HepG2 (cell line): ENCODE data around the gene COL5A1. TPM values are rescaled to one million over a fixed set of nuclear protein-coding genes. Genes with fewer than 3 reads are reported as not detected.
A peak's percentile ranks its signal among the peaks of the same experiment; 100 is the strongest.

Experiments
- ATF7 ChIP-seq, 2 experiments: fragments of 450-650 bp in 1 of 2; sonication (generic) in 1 of 2; formaldehyde crosslinking in 1 of 2; IDR thresholded peaks; 2 replicates each; pipeline versions ENCODE4 v1.4.0 to v1.6.1; 2016 to 2020; ENCODE audit warnings: antibody characterized with exemption in 1 of 2, mild to moderate bottlenecking in 1 of 2, missing genetic modification reagents in 1 of 2
- ESRRA ChIP-seq: sonication (generic); formaldehyde crosslinking; IDR thresholded peaks from 2 replicates; pipeline ENCODE4 v1.5.1; 2020; ENCODE audit warnings: mild to moderate bottlenecking, low read depth, missing genetic modification reagents
- GABPA ChIP-seq, 2 experiments: IDR thresholded peaks; 2 replicates each; pipeline ENCODE4 v1.6.1; 2011 to 2016; ENCODE audit warnings: low read depth in 2 of 2, low read length in 1 of 2, missing biosample characterization in 1 of 2, missing genetic modification characterization in 1 of 2
- HDAC2 ChIP-seq: sonication (generic); formaldehyde crosslinking; IDR thresholded peaks from 2 replicates; pipeline ENCODE4 v1.4.0; 2020; ENCODE audit warnings: missing genetic modification reagents
- JUN ChIP-seq: sonication (generic); formaldehyde crosslinking; IDR thresholded peaks from 2 replicates; pipeline ENCODE4 v1.4.0; 2020; ENCODE audit warnings: mild to moderate bottlenecking, missing genetic modification reagents
- KLF9 ChIP-seq: IDR thresholded peaks from 2 replicates; pipeline ENCODE4 v1.6.1; 2016; ENCODE audit warnings: low read depth
- SAP130 ChIP-seq: IDR thresholded peaks from 2 replicates; pipeline ENCODE4 v1.6.1; 2016; ENCODE audit warnings: low read depth
- SMAD3 ChIP-seq: sonication (generic); formaldehyde crosslinking; IDR thresholded peaks from 2 replicates; pipeline ENCODE4 v1.4.0; 2020; ENCODE audit warnings: missing genetic modification reagents
- SP4 ChIP-seq: sonication (generic); formaldehyde crosslinking; IDR thresholded peaks from 2 replicates; pipeline ENCODE4 v1.8.1; 2023; ENCODE audit warnings: mild to moderate bottlenecking, missing genetic modification reagents
- YY1 ChIP-seq: IDR thresholded peaks from 2 replicates; pipeline ENCODE4 v1.6.1; 2011; ENCODE audit warnings: low read length, low read depth, moderate library complexity, mild to moderate bottlenecking; ENCODE audit not compliant: insufficient read depth, insufficient replicate concordance
- ZNF10 ChIP-seq: sonication (generic); formaldehyde crosslinking; IDR thresholded peaks from 2 replicates; pipeline ENCODE4 v1.4.0; 2020; ENCODE audit warnings: mild to moderate bottlenecking, low read depth, missing genetic modification reagents, borderline replicate concordance
- ZNF326 ChIP-seq: sonication (generic); formaldehyde crosslinking; IDR thresholded peaks from 2 replicates; pipeline ENCODE4 v1.4.0; 2020; ENCODE audit warnings: missing genetic modification reagents, borderline replicate concordance
- ZNF350 ChIP-seq: sonication (generic); formaldehyde crosslinking; IDR thresholded peaks from 2 replicates; pipeline ENCODE4 v1.4.0; 2020; ENCODE audit warnings: mild to moderate bottlenecking, low read depth, missing genetic modification reagents, borderline replicate concordance
- ZNF7 ChIP-seq: IDR thresholded peaks from 2 replicates; pipeline ENCODE4 v1.6.1; 2016; ENCODE audit warnings: missing biosample characterization, missing genetic modification reagents
- ZNF883 ChIP-seq: sonication (generic); formaldehyde crosslinking; IDR thresholded peaks from 2 replicates; pipeline ENCODE4 v1.5.1; 2020; ENCODE audit warnings: mild to moderate bottlenecking, missing genetic modification reagents; ENCODE audit errors: not compliant biosample characterization
- polyA plus RNA-seq, 8 experiments: library from polyadenylated mRNA; depleted of rRNA in 3 of 8; stranded (reverse) in 7 of 8; unstranded in 1 of 8; fragments of >200 nt; fragmentation: Illumina TruSeq in 4 of 8; extraction: Trizol in 4 of 8; gene quantifications; 2 replicates each; pipeline versions ENCODE4 v1.2.1 to v1.2.3, GENCODE V29; 2011 to 2016; ENCODE audit warnings: low read depth in 4 of 8, missing spikeins in 1 of 8, mixed read lengths in 1 of 8; ENCODE audit not compliant: insufficient read depth in 1 of 8
- total RNA-seq, 5 experiments: library from RNA; depleted of rRNA; stranded (reverse); fragments of >200 nt; fragmentation: Illumina TruSeq; extraction: Trizol; gene quantifications; 2 replicates each; pipeline ENCODE4 v1.2.3, GENCODE V29; 2016; ENCODE audit warnings: low read depth in 1 of 5
- TF ChIP-seq, protein P1 (sequence below): sonication (generic); formaldehyde crosslinking; IDR thresholded peaks from 2 replicates; pipeline ENCODE4 v1.5.1; 2020; ENCODE audit warnings: mild to moderate bottlenecking, missing genetic modification reagents, moderate library complexity
- TF ChIP-seq, protein P2 (sequence below): sonication (generic); formaldehyde crosslinking; conservative IDR thresholded peaks from 2 replicates; pipeline ENCODE4 v1.4.0; 2020; ENCODE audit warnings: mild to moderate bottlenecking, missing genetic modification reagents, moderate library complexity

The COL5A1 gene
- total and polyA plus RNA-seq, 2 of the 13 experiments (the other 11 are each of a cell fraction or from before 2014, with no cell fraction given) = not detected

DNA sequence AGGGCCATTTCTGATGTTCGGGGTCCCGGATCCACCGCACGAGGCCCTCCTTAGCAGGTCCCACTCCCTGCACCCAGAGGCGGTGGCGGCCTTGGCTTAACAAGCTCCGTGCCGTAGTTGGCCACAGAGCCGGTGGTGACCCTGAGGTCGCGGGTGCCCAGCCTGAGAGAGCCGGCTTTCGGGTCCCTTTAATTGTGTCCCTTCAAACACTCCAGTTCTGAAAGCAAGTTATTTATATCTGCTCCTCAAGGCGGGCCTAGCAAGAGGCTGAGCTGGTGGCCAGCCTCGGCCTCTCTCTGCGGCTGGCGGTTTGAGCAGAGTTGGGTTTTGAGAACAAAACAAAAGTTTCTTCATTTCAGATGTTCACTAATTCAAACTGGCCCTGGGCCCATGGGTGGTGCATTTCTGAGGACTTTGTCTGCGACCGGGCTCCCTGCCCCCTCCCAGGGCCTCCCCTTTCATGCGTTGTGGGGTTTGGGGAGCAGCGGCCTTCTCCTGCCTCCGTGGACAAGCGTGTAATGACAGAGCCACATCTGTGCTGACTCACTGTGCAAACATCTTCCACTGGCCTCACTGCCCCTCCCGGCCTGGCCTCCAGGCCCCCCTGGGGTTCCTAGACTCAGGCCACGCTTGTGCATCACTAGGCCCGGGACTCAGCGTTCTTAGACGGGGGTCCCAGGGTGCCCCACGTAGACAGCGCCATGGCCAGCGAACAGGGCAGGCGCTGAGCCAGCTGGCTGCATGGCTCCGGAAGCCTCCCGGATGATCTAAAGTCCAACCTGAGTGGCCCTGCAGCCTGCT is 49.4 kb upstream of the COL5A1 start (continued):
- TF ChIP-seq, protein P1, sequence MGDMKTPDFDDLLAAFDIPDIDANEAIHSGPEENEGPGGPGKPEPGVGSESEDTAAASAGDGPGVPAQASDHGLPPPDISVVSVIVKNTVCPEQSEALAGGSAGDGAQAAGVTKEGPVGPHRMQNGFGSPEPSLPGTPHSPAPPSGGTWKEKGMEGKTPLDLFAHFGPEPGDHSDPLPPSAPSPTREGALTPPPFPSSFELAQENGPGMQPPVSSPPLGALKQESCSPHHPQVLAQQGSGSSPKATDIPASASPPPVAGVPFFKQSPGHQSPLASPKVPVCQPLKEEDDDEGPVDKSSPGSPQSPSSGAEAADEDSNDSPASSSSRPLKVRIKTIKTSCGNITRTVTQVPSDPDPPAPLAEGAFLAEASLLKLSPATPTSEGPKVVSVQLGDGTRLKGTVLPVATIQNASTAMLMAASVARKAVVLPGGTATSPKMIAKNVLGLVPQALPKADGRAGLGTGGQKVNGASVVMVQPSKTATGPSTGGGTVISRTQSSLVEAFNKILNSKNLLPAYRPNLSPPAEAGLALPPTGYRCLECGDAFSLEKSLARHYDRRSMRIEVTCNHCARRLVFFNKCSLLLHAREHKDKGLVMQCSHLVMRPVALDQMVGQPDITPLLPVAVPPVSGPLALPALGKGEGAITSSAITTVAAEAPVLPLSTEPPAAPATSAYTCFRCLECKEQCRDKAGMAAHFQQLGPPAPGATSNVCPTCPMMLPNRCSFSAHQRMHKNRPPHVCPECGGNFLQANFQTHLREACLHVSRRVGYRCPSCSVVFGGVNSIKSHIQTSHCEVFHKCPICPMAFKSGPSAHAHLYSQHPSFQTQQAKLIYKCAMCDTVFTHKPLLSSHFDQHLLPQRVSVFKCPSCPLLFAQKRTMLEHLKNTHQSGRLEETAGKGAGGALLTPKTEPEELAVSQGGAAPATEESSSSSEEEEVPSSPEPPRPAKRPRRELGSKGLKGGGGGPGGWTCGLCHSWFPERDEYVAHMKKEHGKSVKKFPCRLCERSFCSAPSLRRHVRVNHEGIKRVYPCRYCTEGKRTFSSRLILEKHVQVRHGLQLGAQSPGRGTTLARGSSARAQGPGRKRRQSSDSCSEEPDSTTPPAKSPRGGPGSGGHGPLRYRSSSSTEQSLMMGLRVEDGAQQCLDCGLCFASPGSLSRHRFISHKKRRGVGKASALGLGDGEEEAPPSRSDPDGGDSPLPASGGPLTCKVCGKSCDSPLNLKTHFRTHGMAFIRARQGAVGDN (CRISPR knock-in tag) = peak; percentile 64
- TF ChIP-seq ZNF350 (CRISPR knock-in tag) (no peak), KLF9 (no peak), HDAC2 (0 out of 2 replicates have a peak, but pooled peaks have one; percentile 22), SP4 (no peak), ZNF7 (CRISPR knock-in tag) (no peak), ZNF883 (CRISPR knock-in tag) (no peak), GABPA (IDR thresholded peaks at IDR 0.05; ENCODE audit: low read depth, low read length) (no peak), GABPA (CRISPR knock-in tag; IDR thresholded peaks at IDR 0.05; ENCODE audit: low read depth) (no peak), ESRRA (CRISPR knock-in tag) (peak; percentile 85), JUN (CRISPR knock-in tag) (0 out of 2 replicates have a peak, but pooled peaks have one; percentile 25), ATF7 (IDR thresholded peaks at IDR 0.05) (no peak), ATF7 (CRISPR knock-in tag; IDR thresholded peaks at IDR 0.05) (no peak), SAP130 (no peak), ZNF10 (CRISPR knock-in tag) (no peak), SMAD3 (CRISPR knock-in tag) (no peak), ZNF326 (no peak), YY1 (peak; percentile 19)
- TF ChIP-seq, protein P2, sequence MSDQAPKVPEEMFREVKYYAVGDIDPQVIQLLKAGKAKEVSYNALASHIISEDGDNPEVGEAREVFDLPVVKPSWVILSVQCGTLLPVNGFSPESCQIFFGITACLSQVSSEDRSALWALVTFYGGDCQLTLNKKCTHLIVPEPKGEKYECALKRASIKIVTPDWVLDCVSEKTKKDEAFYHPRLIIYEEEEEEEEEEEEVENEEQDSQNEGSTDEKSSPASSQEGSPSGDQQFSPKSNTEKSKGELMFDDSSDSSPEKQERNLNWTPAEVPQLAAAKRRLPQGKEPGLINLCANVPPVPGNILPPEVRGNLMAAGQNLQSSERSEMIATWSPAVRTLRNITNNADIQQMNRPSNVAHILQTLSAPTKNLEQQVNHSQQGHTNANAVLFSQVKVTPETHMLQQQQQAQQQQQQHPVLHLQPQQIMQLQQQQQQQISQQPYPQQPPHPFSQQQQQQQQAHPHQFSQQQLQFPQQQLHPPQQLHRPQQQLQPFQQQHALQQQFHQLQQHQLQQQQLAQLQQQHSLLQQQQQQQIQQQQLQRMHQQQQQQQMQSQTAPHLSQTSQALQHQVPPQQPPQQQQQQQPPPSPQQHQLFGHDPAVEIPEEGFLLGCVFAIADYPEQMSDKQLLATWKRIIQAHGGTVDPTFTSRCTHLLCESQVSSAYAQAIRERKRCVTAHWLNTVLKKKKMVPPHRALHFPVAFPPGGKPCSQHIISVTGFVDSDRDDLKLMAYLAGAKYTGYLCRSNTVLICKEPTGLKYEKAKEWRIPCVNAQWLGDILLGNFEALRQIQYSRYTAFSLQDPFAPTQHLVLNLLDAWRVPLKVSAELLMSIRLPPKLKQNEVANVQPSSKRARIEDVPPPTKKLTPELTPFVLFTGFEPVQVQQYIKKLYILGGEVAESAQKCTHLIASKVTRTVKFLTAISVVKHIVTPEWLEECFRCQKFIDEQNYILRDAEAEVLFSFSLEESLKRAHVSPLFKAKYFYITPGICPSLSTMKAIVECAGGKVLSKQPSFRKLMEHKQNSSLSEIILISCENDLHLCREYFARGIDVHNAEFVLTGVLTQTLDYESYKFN (CRISPR knock-in tag) = 0 out of 2 replicates have a peak, but pooled peaks have one; percentile 29
